Panc1 (cell line): Measurements from ENCODE around the gene RNF115.
A peak's percentile ranks its signal among the peaks of the same experiment; 100 is the strongest.

Experiments
- CTCF ChIP-seq: fragments of 450-650 bp; IDR thresholded peaks from 2 replicates; pipeline ENCODE4 v1.5.1; 2017; ENCODE audit warnings: mild to moderate bottlenecking
- POLR2AphosphoS5 ChIP-seq: IDR thresholded peaks from 2 replicates; pipeline ENCODE4 v1.6.1; 2012; ENCODE audit warnings: mild to moderate bottlenecking, low read depth, low read length, moderate library complexity
- REST ChIP-seq, 2 experiments: IDR thresholded peaks; 2 replicates each; pipeline ENCODE4 v1.6.1; 2011 to 2012; ENCODE audit warnings: low read depth in 2 of 2, control low read depth in 1 of 2, low read length in 1 of 2, mild to moderate bottlenecking in 1 of 2, moderate library complexity in 1 of 2; ENCODE audit not compliant: insufficient read depth in 1 of 2
- SIN3A ChIP-seq: IDR thresholded peaks from 2 replicates; pipeline ENCODE4 v1.6.1; 2012; ENCODE audit warnings: low read depth, mild to moderate bottlenecking, low read length, moderate library complexity, borderline replicate concordance; ENCODE audit not compliant: insufficient read depth
- TCF7L2 ChIP-seq: IDR thresholded peaks from 2 replicates; pipeline ENCODE4 v1.6.1; 2011; ENCODE audit warnings: mild to moderate bottlenecking, low read depth, low read length, inconsistent platforms

GRCh38 chr1:145855426-145855948 lies 31.6 kb upstream of the RNF115 start:
- TF ChIP-seq CTCF, result peak; percentile 61; the same call in 1 of the 2 replicates
- TF ChIP-seq SIN3A, result no peak
- no peak for TF ChIP-seq REST (IDR thresholded peaks at IDR 0.05; ENCODE audit: insufficient read depth in 1 of 2, low read depth in 2 of 2, low read length in 1 of 2)
- TF ChIP-seq POLR2AphosphoS5, result no peak
- TF ChIP-seq TCF7L2, result no peak
